ENCODE results near the gene SPRYD3.

Gene SPRYD3

DNA sequence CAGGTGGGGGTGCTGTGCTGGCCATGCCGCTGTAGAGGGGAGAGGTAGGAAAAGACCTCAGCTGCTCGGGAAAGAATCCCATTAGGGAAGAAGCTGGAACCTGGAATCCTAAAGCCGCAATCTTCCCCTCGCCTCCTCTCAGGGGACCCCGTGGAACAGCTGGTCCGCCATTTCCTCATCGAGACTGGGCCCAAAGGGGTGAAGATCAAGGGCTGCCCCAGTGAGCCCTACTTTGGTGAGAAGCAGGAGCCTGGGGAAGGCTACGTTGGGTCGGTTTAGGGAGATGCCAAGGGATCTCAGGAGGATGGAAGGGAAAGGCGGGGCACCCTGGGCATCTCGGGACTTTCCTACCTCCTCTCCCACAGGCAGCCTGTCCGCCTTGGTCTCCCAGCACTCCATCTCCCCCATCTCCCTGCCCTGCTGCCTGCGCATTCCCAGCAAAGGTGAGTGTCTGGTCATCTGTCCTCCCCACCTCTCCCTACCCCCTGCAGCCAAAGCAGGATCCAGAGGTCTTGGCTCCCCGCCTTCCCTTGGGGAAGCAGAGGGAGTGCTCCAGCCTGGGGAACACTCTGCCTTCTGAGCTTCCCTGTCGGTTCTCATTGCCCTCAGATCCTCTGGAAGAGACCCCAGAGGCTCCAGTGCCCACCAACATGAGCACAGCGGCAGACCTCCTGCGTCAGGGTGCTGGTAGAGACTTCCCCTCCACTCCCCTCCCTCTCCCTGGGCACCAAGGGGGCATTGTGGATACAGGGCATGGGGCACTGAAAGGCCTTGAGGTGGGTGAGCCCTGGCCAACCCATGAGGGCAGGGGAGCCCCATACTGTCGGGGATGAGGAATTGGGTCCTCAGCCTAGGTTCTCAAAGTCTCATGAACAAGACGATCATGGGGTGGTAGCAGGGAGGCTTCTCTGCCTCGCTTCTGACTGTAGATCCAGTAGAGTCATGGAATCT is 16.9 kb downstream of the SPRYD3 start:
- no peak for DNase-seq

DNA sequence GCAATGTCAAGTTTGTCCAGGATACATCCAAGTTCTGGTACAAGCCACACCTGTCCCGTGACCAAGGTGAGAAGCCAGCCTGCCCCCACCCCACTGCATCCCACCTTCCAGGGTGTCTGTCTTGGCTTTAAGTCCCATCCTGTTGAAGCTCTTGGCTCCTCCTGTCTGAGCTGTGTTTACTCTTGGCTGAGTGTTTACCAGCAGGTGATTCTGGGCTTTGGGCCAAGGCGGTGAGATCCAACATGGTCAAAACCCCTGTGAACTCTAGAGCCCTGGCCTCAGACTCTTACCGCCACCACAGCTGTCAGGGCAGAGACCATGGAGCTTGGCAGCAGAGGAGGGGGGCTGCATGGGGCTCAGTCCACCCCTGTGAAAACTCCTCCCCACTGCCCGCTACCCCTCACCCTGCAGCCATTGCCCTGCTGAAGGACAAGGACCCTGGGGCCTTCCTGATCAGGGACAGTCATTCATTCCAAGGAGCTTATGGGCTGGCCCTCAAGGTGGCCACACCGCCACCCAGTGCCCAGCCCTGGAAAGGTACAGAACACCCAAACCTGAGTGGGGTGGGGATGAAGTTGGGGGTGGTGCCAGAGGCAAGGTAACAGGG is 17.7 kb downstream of the SPRYD3 start:
- no peak for DNase-seq

- no peak for DNase-seq
These were observed 18.4 kb downstream of the SPRYD3 start for GRCh38 chr12:53060721-53061276.

- DNase-seq: no peak
These were observed 19.0 kb downstream of the SPRYD3 start for GRCh38 chr12:53060064-53060720.

- no peak for DNase-seq
These were observed 19.6 kb downstream of the SPRYD3 start for GRCh38 chr12:53059434-53060063.

DNA sequence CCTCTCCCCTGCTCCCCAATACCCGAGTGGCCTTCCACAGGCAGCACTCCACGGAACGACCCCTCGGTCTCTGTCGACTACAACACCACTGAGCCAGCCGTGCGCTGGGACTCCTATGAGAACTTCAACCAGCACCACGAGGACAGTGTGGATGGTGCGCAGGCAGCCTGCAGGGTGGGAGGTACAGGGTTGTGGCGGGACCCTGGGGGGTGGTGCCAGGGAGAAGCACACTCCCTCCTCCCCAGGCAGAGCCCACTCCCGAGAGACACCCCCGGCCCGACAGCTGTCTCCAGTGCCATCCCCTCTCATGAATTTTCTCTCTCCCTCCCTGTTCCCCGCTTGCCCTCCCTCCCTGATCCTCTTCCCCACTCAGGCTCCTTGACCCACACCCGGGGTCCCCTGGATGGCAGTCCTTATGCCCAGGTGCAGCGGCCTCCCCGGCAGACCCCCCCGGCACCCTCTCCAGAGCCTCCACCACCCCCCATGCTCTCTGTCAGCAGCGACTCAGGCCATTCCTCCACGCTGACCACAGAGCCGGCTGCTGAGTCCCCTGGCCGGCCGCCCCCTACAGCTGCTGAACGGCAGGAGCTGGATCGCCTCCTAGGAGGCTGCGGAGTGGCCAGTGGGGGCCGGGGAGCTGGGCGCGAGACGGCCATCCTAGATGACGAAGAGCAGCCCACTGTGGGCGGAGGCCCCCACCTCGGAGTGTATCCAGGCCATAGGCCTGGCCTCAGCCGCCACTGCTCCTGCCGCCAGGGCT is 20.3 kb downstream of the SPRYD3 start:
- DNase-seq: no peak

DNA sequence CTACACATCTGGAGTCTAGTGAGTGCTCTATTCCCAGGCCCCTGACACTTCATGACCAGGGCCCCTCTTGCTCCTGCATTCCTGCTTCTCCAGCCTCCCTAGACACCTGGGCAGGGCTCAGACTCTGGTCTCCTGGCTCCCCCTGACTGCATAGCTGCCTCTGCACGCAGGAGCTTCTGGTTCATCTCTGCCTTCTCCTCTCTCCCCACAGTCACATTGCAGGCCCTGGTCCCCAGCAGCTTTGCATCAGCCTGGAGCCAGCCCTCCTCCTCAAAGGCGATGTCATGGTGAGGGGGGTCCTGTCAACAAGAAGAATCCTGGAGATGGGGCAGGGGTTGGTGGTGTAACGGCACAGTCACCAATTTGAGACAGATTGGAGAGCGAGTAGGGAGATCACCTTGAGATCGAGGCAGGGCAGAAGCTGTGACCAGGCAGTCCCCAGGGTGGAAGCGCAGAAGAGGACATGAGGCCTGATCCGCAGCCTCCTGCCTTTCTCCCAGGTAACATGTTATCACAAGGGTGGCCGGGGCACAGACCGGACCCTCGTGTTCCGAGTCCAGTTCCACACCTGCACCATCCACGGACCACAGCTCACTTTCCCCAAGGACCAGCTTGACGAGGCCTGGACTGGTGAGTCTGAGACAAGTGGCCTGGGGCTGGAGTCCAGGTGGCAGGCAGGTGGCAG is 21.2 kb downstream of the SPRYD3 start:
- no peak for DNase-seq

GRCh38 chr12:53056901-53057300 is 22.3 kb downstream of the SPRYD3 start:
- no peak for DNase-seq

GRCh38 chr12:53056296-53056695 is 22.9 kb downstream of the SPRYD3 start:
- DNase-seq: no peak

DNA sequence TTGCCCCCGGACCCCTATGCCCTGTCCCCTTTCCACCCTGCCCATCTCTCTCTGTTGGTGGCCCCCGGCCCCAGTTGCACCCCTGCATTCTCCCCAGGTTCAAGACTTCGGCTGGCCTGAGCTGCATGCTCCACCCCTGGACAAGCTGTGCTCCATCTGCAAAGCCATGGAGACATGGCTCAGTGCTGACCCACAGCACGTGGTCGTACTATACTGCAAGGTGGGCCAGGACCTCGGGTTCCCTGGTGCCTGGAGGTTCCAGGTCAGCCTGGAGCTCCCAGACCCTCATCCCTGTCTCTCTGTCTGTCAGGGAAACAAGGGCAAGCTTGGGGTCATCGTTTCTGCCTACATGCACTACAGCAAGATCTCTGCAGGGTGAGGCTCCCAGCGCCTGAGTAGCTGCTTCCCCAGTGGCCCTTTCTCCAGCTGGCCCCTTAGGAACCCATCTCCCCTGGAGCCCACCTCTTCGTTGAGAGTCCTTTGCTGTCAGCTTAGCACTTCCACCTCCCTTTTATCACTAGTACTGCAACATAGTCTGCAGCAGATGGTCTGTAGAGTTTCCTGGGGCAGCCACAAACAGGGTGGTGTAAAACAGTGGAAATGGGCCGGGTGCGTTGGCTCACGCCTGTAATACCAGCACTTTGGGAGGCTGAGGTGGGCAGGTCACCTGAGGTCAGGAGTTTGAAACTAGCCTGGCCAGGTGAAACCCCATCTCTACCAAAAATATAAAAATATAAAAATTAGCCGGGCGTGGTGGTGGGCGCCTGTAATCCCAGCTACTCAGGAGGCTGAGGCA is 23.5 kb downstream of the SPRYD3 start:
- DNase-seq: no peak

DNA sequence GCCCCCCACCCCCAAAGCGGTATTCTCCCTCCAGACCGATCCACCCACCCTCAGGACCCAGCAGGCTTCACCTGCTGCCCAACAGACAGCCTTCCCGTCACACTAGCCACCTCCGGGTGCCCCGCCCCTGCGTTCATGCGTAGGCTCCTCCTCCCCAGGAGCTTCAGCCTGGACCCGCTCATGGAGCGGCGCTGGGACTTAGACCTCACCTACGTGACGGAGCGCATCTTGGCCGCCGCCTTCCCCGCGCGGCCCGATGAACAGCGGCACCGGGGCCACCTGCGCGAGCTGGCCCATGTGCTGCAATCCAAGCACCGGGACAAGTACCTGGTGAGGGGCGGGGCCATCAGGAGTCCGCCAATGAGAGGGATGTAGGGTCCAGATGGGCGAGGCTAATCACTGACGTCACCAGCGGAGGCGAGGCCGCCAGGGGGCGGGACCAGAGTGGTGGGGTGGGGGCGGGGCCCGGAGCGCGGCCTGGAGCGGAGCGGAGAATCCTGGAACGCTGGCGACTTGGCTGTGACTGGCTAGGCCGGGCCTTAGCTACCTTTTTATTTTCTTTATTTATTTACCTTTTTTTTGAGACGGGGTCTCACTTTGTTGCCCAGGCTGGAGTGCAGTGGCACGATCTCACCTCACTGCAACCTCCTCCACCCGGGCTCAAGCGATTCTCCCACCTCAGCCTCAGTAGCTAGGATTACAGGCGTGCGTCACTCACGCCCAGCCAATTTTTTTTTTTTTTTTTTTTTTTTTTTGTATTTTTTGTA is 24.9 kb downstream of the SPRYD3 start:
- DNase-seq: peak; percentile 81

DNA sequence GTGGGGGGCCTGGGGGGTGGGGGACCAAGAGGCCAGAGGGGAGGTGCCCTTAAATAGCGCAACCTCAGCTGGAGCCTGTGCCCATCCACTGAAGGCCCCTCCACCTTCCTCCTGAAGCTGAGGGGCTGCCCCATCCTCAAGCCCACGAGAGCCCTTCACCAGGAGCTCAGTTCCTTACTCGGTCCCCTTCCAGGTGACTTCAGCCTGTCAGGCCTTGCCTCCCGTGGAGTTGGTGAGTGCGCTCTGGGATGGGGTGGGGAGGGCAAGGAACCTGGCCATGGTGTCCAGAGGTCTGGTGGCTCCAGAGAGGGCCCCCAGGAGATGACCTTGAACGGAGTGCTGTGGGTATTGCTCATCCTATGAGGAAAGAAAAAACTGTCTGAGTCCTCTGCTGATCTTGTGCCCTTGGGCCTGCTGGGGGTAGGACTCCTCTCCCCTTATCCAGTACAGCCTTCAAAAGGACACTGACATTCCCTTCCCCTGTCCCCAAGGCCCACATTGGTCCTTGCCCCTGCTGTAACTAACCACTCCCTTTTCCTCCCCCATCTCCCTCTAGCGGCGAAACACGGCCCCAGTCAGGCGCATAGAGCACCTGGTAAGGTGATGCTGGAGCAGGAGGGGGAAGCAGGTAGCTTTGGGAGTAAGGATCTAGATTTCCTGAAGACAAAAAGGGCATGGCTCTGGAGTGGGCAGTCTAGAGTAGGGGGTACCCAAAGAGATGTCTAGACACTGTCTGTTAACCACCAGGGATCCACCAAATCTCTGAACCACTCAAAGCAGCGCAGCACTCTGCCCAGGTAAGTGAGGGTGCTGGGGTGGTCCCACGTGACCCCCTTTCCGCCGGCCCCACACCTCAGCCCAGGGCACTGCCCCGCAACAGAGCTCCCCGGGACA is 25.7 kb downstream of the SPRYD3 start:
- DNase-seq: no peak

DNA sequence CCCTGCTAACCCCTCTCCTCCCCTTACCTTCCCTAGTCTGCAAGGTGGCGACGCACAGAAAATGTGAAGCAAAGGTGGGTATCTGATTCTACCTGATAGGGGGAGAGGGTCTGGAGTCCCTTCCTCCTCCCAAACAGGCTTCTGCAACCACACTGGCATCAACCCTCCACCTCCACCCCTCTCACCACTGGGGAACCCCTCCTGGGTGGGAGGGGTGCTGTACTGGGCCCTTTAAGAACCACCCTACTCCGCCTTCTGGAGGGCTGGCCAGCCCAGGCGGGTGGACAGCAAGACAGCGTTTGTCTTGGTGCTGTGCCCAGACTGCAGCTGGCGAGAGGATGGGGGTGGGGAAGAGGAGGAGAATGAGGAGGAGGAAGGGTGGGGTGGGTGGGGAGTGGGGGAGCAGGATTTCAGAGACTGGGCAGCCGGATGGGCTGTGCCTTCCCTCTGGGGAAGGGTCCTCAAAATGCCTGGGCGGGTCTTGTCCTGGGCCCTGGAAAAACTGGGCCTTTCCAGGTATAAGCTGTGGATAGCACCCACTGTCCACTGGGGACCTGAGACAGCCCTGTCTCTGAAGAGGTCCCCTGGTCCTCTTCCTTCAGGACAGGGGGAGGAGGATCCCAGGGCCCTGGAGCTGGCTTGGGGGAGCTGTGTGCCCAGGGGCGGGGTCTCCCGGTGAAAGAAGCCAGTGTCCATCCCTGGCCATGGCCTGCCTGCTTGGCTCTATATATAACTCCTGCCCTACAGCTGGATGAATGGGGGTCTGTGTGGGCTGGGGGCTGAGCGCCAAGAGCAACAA is 26.6 kb downstream of the SPRYD3 start:
- no peak for DNase-seq

- no peak for DNase-seq
These were observed 27.2 kb downstream of the SPRYD3 start for GRCh38 chr12:53051881-53052412.

DNA sequence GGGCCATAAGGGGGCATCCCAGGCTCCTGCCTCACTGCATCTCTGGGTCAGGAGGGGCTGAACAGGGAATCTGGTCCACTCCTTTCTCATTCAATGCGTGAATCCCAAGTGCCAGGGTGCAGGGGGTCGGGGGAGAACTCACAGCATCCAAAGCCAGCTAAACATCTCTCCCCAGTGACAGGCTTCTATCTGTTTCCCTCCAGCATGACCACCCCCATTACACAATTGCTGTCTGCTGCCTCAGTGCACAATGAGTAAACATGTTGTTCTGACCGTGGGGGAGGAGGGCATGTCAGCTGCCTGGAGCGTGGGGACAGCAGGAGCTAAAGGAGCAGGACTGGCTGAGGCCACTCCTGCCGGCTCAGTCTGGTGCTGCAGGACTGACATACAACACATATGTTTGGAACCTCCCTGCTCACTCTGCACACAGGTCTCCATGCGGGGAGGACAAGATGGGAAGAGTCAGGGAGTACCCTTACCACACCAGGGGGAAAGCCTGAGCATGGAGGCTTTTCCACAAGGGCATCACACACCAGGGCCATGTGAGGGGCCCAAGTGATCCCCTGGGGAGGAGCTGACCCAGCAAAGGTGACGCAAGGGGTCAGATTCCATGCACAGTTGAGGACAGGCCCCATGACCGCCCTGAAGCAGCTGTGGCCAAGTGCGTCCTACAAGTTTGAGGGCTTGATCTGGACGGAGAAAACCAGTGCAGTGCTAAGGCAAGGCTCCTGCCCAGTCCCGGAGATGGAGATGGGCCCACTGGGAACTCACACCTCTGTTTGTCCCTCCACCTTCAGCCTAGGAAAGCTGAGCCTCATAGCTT is 27.9 kb downstream of the SPRYD3 start:
- peak; percentile 32 for DNase-seq

DNA sequence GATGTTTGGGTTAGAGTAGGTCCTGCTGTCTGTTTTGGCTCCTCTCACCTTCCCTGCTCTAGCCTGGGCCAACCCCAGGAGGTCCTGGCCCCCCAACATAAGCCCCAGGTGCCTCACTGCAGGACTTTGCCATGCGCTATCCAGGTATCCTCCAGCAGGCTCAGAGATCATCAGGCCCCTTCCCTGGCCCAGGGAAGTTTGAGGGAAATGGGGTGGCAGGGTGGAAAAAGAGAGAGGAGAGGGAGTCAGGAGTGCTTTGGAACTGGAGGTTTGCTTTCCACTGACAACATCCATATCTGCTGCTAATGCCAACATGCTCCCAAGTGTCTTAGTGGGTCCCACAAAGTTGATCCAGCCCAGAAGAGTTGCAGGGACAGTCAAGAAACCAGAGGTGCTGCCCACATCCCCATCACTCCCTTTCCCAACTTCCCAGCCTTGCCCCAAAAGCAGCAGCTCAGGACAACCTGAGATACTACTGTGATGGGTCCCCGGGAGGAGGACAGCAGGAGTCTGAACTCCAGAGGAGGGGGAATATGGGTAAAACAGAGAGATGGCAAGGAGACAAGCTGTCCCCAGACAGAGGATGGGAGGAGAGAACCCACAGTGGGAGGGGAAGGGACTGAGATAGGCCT is 28.6 kb downstream of the SPRYD3 start:
- peak; percentile 19 for DNase-seq

All from NCI-H1694 treated with DMSO at 0.1 percent for 48 hours (cell line).